ENCODE data around the gene BATF. TPM values are rescaled to one million over a fixed set of nuclear protein-coding genes. Genes with fewer than 3 reads are reported as not detected.

BATF gene
- total RNA-seq, 1 donor from 2014 or later, result 4.9 TPM

DNA sequence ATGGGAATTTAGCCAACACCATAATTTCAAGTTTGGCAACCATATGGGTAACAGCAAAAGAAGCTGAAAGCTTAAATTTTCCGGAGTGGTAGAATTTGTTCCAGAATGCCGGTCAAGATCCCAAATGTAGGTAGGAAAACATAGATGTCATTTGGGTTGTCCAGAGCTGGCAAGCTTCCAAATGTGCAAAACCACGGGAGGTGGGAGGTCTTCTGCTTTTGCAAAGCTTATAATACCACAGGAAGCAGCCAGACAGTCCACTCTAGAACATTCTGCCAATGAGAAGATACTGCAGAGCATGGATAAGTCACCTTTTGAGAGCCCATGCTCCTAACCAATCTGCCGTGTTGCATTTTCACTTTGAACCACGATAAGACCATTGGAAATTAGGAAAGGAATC is 26.4 kb upstream of the BATF start:
- no peaks in the 10 kb centered on the region for H3K9me3 ChIP-seq
- intact Hi-C loops (cut with DNase I), result no loop called here
- H3K4me1 ChIP-seq, result no peaks in the 10 kb centered on the region
- no peaks in the 10 kb centered on the region for H3K27me3 ChIP-seq
- ATAC-seq, result no peak
- H3K4me3 ChIP-seq, result no peak overlapping the region
- no peak overlapping the region for H3K27ac ChIP-seq
- H3K36me3 ChIP-seq, result no peaks in the 10 kb centered on the region
- DNase-seq, result no peak
- TF ChIP-seq, protein P1, sequence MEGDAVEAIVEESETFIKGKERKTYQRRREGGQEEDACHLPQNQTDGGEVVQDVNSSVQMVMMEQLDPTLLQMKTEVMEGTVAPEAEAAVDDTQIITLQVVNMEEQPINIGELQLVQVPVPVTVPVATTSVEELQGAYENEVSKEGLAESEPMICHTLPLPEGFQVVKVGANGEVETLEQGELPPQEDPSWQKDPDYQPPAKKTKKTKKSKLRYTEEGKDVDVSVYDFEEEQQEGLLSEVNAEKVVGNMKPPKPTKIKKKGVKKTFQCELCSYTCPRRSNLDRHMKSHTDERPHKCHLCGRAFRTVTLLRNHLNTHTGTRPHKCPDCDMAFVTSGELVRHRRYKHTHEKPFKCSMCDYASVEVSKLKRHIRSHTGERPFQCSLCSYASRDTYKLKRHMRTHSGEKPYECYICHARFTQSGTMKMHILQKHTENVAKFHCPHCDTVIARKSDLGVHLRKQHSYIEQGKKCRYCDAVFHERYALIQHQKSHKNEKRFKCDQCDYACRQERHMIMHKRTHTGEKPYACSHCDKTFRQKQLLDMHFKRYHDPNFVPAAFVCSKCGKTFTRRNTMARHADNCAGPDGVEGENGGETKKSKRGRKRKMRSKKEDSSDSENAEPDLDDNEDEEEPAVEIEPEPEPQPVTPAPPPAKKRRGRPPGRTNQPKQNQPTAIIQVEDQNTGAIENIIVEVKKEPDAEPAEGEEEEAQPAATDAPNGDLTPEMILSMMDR (IDR thresholded peaks at IDR 0.05), result no peak

DNA sequence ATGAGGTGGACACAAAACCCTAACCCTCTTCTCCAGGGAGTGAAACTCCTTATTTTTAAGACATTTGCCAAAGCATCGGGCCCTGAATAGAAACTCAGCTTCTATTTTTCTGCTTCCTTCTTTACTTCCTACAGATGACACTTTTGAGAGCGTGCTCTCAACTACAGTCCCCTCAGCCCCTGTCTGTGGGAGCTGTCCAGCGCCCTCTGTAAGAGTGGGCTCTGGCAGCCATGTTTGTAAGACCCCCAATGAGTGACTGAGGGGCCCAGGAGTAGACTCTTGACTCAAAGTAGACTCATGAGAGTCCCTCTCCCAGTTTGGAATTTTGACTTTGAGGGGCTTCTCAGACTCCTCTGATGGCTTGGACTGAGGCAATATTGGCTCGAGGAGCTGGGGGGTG is 25.5 kb upstream of the BATF start:
- ATAC-seq (no peak), DNase-seq (no peak)
- Histone ChIP-seq H3K27ac (no peak overlapping the region), H3K4me3 (no peak overlapping the region), H3K4me1 (no peaks in the 10 kb centered on the region), H3K36me3 (no peaks in the 10 kb centered on the region), H3K9me3 (no peaks in the 10 kb centered on the region), H3K27me3 (no peaks in the 10 kb centered on the region)
- TF ChIP-seq, protein P1 (IDR thresholded peaks at IDR 0.05), result no peak
- intact Hi-C loops (cut with DNase I), result no loop called here

DNA sequence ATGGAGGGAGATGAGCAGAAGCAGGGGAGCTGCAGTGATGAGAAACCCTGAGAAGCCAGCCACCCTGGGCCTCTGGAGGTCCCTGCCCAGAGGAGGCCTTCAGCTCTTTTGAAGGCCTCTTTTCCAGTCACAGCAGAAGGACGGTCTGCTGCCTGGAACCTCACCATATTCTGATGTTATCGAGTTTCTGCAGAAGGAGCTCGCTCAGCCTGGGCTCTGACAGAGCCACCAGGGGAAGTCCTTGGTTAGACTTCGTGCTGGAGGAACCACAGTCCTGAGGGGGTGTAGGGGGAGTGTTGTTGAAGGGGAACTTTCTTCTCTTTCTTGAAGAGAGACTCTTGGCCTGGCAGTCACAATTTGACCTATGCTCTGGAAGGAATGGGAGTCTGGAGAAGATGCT is 25.1 kb upstream of the BATF start:
- Histone ChIP-seq H3K27ac (no peak overlapping the region), H3K4me3 (no peak overlapping the region)
- intact Hi-C loops (cut with DNase I), result no loop called here

DNA sequence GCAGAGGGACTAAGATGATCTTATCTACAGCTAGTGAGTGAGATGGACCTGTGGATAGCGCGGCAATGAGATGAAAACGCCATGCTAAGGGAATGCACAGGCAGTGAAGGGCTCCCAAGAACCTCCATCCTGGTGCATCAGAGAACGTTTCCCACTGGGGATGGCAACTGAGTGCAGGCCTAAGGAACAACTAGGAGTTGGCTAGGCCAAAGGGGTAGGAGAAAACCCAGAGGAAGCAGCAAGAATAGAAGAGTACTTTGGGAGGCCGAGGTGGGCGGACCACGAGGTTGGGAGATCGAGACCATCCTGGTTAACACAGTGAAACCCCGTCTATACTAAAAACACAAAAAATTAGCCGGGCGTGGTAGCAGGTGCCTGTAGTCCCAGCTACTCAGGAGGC is 24.6 kb upstream of the BATF start:
- intact Hi-C loops (cut with DNase I), result no loop called here
- no peak overlapping the region for H3K27ac ChIP-seq
- DNase-seq (no peak), ATAC-seq (no peak)
- H3K4me1 ChIP-seq, result no peaks in the 10 kb centered on the region
- no peak overlapping the region for H3K4me3 ChIP-seq
- H3K27me3 ChIP-seq, result no peaks in the 10 kb centered on the region
- H3K36me3 ChIP-seq, result no peaks in the 10 kb centered on the region
- TF ChIP-seq, protein P1 (IDR thresholded peaks at IDR 0.05), result no peak
- H3K9me3 ChIP-seq, result no peaks in the 10 kb centered on the region

More for the DNA sequence above, 25.1 kb upstream of the BATF start:
- Histone ChIP-seq H3K9me3 (no peaks in the 10 kb centered on the region), H3K27me3 (no peaks in the 10 kb centered on the region), H3K36me3 (no peaks in the 10 kb centered on the region), H3K4me1 (no peaks in the 10 kb centered on the region)
- peak; percentile 84 for ATAC-seq
- no peak for DNase-seq
- TF ChIP-seq, protein P1 (IDR thresholded peaks at IDR 0.05), result no peak

DNA sequence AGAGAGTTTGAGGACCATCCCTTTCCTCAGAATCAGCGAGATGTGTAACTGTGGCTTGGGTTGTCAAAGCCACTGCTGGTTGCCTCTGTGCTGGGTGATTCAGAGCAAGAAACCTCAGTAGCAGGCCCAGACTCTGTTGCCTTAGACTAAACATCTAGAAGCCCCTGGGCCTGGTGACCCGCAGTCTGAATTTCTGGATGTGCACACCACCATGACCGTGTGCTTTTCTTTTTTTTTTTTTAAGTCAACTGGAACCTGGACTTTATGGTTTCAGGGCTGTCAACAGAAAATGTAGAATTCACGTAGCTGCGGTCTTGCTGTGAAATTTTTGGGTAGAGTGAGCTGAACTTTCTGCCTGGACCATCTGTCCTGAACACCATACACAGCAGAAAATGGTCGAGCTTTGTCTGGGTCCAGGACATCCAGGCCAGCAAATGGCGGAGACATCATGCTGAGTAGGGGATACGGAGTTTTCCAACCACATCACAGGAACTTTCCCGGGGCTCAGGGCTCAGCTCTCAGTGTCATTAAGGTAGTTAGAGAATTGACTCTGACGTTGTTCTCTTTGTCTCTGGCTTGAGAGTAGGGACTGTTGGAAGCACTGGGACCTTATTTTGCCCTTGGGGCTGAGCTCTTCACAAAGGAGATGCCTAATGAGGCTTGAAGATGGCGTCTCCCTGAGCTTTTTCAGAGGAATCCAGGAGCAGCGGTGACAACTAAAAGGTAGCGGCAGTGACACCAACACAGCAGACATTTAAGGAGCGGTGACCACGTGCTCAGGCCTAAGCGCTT is 23.0 kb upstream of the BATF start:
- no peaks in the 10 kb centered on the region for H3K9me3 ChIP-seq
- H3K36me3 ChIP-seq, result no peaks in the 10 kb centered on the region
- no peaks in the 10 kb centered on the region for H3K4me1 ChIP-seq
- TF ChIP-seq, protein P1 (IDR thresholded peaks at IDR 0.05), result no peak
- ATAC-seq (no peak), DNase-seq (no peak)
- no peak overlapping the region for H3K4me3 ChIP-seq
- H3K27me3 ChIP-seq, result no peaks in the 10 kb centered on the region
- H3K27ac ChIP-seq, result no peak overlapping the region
- intact Hi-C loops (cut with DNase I), result no loop called here

Measured in upper lobe of right lung (tissue), 1 donor.